GM18868 (cell line): ENCODE data around the gene RNF217.
"Not testable (repeated sequence)": the region's sequence is repeated elsewhere in the genome, so short reads cannot be mapped to it uniquely, and the experiment has no call there.

ENCODE experiments used
- ATAC-seq: cut with Tn5 transposase; IDR thresholded peaks from one replicate; pipeline ENCODE4 v1.9.1; 2021; ENCODE audit warnings: mild to moderate bottlenecking, moderate library complexity; ENCODE audit not compliant: unreplicated experiment

RNF217 gene

DNA sequence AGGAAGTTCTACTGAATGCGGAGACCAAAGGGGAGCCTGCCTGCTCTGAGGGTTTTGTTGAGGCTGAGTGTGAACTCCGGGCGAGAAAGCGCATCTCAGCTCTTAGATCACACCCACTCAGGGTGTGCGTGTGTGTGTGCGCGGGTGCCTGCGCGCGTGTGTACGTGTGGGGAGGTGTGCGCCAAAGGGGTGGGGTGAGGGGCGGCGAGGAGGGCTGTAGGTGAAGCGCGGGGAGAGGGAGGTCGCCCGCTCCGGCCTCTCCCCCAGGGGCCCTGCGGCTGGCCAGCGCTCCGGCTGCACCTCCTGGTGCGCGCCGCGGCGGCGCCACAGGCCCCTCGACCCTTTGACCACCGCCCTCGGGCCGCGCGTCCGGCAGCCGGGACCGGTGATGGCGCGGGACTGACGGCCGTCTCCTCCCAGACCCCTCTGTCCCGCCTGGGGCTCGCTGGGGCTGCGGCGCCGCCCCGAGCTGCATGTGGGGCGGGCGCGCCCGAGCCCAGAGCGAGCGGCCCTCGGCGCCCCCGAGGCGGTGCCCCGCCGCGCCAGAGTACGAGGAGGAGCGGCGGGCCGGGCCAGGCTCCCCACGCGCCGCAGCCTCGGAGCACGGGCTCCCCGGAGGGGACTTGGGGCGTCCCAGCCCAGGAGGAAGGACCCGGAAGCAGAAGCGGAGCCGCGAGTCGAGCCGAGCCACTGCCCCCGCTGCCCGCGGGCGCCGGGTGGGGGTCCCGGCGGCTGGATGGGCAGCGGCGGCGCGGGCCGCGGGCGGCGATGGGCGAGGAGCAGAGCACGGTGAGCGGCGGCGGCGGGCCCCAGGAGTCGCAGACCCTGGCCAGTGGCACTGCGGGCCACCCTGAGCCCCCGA is at the start of gene RNF217:
TSS of gene RNF217 (plus strand) at position 661 of the 862 bp plus-strand sequence. CDS start at position 769, 108 bp downstream.
- no peak for ATAC-seq

DNA sequence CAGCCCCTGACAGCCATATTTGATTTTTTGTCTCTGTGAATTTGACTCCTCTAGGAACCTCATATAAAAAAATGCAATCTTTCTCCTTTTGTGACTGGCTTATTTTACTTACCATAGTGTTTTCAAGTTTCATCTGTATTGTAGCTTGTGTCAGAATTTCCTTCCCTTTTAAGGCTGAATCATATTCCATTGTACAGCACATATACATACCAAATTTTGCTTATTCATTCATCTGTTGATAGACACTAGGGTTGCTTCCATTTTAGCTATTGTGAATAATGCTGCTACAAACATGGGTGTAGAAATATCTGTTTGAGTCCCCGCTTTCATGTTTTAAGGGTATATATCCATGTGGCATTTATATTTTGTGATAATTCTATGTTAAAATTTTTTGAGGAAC is 49.2 kb upstream of the RNF217 start:
- ATAC-seq, result no peak

DNA sequence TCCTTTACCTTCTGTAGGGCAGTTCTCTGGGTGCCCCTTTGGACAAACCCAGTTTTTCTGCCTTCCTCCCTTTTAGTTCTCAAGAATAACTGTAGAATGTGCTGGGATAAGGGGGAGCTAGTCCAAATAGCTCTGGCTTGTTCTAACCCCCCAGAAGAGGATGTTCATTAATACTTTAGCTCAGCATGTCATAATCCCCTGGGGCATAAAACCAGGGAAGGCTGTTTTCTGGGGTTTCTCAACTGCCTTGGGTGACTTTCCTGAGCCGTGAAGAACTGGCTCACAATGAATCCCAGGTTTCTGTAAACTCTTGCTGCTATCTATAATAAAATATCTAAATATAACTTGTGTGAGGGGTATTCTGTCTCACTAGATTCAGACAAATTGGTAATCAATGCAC is 44.5 kb upstream of the RNF217 start:
- no peak for ATAC-seq

DNA sequence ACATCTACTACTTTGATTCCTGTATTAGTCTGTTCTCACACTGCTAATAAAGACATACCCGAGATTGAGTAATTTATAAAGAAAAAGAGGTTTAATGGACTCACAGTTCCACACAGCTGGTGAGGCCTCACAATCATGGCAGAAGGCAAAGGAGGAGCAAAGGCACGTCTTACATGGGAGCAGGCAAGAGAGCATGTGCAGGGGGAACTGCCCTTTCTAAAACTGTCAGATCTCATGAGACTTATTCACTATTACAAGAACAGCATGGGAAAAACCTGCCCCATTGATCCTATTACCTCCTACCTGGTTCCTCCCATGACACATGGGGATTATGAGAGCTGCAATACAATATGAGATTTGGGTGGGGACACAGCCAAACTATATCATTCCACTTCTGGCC is 42.5 kb upstream of the RNF217 start:
- not testable (repeated sequence) for ATAC-seq

DNA sequence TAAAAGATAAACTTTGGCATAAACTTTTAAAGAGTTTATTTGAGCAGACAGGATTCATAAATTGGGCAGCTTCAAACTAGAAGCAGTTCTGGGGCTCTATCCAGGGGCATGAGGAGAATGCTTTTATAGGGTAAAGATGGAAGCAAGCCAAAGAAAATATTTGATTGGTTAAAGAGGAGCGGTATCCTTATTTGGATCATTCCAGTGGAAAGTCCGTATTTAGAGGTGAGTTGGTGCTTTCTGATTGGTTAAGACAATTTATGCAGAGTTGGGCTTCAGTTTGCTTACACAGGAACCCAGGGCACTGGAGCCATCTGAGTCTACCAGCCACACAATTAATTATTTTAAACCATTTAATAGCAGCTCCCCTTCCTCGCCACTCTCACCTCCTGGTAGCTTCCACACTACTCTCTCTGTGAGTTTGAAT is 37.9 kb upstream of the RNF217 start:
- ATAC-seq, result no peak

DNA sequence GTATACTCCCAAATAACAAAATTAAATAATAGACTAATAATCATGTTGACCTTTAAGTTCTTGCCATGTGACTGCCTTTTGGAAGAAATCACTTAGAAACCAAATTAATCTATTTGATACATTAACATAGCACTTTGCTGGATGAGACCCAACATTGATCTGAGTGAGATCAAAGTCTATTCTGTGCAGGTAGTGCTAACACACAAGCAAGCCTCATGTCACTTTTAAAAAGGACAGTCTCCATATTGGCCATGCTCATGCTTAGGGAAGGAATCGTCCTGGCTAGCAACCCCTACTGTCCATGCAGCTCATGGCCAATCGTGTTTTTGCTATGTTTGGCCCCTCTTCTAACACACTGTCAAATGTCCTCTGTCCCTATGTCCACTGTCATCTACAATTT is 35.8 kb upstream of the RNF217 start:
- ATAC-seq, result no peak

- no peak for ATAC-seq
Observed at GRCh38 chr6:124927806-124928205, 34.4 kb upstream of the RNF217 start.

GRCh38 chr6:124928851-124929250 is 33.4 kb upstream of the RNF217 start:
- no peak for ATAC-seq

DNA sequence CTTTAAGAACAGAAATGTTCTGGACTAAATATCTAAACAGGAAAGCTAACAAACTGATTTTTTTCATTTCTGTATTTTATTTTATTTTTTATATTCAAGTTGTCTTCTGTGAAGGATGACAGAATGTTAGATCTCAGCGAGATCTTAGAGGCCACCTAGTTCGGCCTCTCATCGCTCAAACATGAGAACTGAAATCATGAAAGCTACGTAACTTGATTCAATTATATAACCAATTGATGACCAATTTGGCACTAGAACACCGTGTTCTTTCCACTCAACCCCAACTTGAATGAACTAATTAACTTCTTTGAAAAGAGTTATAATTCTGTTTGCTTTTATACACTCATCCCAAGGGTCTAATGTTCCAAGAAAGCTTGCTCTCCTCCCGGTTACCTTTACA is 24.6 kb upstream of the RNF217 start:
- ATAC-seq, result no peak

- no peak for ATAC-seq
Observed at GRCh38 chr6:124941259-124941658, 21.0 kb upstream of the RNF217 start.

GRCh38 chr6:124943658-124944057 is 18.6 kb upstream of the RNF217 start:
- no peak for ATAC-seq

DNA sequence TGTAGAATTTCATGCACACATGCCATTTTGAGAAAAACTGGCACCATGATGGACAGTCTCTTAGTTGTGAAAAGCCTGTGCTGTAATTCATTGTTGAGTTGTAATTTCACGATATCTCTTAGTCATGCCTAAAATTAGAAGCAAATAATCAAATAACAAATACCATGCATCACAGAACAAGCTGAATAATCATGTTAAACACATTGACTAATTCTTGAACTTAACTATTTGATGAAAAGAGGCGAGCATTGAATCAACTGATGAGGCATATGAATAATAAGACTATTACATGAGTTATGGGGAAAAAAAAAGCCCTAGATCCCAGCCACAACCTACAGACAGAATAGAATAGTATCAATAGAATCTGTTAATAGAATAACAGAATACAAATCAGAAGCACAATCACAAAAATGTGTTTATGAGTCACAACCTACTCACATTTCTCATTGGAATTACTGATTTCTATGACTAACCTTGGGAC is 14.2 kb upstream of the RNF217 start:
- no peak for ATAC-seq

DNA sequence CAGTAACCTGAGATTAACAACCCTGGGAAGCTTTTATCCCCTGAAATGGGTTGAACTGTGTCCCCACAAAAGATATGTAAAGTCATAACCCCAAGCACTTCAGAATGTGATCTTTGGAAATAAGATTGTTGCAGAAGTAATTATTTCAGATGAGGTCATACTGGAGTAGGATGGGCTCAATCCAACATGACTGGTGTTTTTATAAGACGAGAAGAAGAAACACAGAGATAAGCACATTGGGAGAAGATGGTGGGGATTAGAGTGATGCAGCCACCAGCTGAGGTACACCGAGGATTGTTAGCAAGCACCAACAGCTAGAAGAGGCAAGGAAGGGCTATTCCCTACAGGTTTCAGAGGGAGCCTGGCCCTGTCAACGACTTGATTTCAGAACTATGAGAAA is 12.5 kb upstream of the RNF217 start:
- no peak for ATAC-seq

GRCh38 chr6:124953808-124954207 is 8.4 kb upstream of the RNF217 start:
- no peak for ATAC-seq

- no peak for ATAC-seq
Observed at GRCh38 chr6:124955108-124955856, 7.0 kb upstream of the RNF217 start.

- ATAC-seq, result no peak
Observed at GRCh38 chr6:124956018-124956417, 6.2 kb upstream of the RNF217 start.

GRCh38 chr6:124958149-124958548 is 4.1 kb upstream of the RNF217 start:
- no peak for ATAC-seq

- no peak for ATAC-seq
Observed at GRCh38 chr6:124958759-124959354, 3.4 kb upstream of the RNF217 start.

GRCh38 chr6:124960757-124961463 is 1.3 kb upstream of the RNF217 start:
- ATAC-seq, result no peak

- ATAC-seq, result no peak
Observed at GRCh38 chr6:124961464-124961776, 817 bp upstream of the RNF217 start.
